Natural killer cell treated with Interleukin-12 subunit alpha and Interleukin-12 subunit beta and Interleukin-15 and Interleukin-18, amount 100 ng/mL, for 72 hours (primary cell): Measurements from ENCODE around the gene TUBB4A. TPM values are rescaled to one million over a fixed set of nuclear protein-coding genes. Genes with fewer than 3 reads are reported as not detected.
"Not testable (repeated sequence)": the region's sequence is repeated elsewhere in the genome, so short reads cannot be mapped to it uniquely, and the experiment has no call there.

Source experiments
- ATAC-seq, 2 donors: fragments of 150-1000 bp; cut with Tn5 transposase in 1 of 2; sonication (Bioruptor Pico), chemical (Tn5 transposase) in 1 of 2; 2 replicates each; pipeline ENCODE4 v1.10.0; 2021
- DNase-seq: peaks from one replicate; pipeline ENCODE4 v3.0.0; 2022; ENCODE audit warnings: low spot score
- H3K27ac Mint-ChIP-seq, 2 donors: 1 replicate in 1 of 2; 2 replicates in 1 of 2; pipeline ENCODE4 v1.8.0; 2022; ENCODE audit warnings: mixed read lengths in 2 of 2, mild to moderate bottlenecking in 1 of 2, moderate library complexity in 1 of 2
- H3K27me3 Mint-ChIP-seq, 2 donors: 1 replicate in 1 of 2; 2 replicates in 1 of 2; pipeline ENCODE4 v1.8.0; 2022; ENCODE audit warnings: mixed read lengths in 2 of 2
- H3K36me3 Mint-ChIP-seq: one replicate; pipeline ENCODE4 v1.8.0; 2022; ENCODE audit warnings: mixed read lengths
- H3K4me1 Mint-ChIP-seq, 2 donors: 1 replicate in 1 of 2; 2 replicates in 1 of 2; pipeline ENCODE4 v1.8.0; 2022; ENCODE audit warnings: low read depth in 2 of 2, mixed read lengths in 2 of 2, mild to moderate bottlenecking in 1 of 2
- H3K4me3 Mint-ChIP-seq: one replicate; pipeline ENCODE4 v1.8.0; 2022; ENCODE audit warnings: mixed read lengths
- H3K9me3 Mint-ChIP-seq: 2 replicates; pipeline ENCODE4 v1.8.0; 2022; ENCODE audit warnings: mixed read lengths
- total RNA-seq, 2 donors: library from RNA; stranded (reverse); gene quantifications; one replicate each; pipeline ENCODE4 v1.2.3, GENCODE V29; 2022

TUBB4A gene
- total RNA-seq, 2 donors from 2014 or later, result 1.4 to 3.2 TPM

- no peaks in the 10 kb centered on the region for H3K9me3 Mint-ChIP-seq
- no peaks in the 10 kb centered on the region for H3K27me3 Mint-ChIP-seq
- peaks cover 31 to 39% of the 10 kb centered on the region in 2 donors for H3K4me1 Mint-ChIP-seq
- H3K27ac Mint-ChIP-seq, result peak overlapping the region; percentile 52 to 82
- ATAC-seq, result peak; percentile 88 to 89
- peak; percentile 93 for DNase-seq
- peak overlapping the region; percentile 94 for H3K4me3 Mint-ChIP-seq
- no peaks in the 10 kb centered on the region for H3K36me3 Mint-ChIP-seq
Measured at GRCh38 chr19:6516659-6517291, 14.7 kb upstream of the TUBB4A start.

- ATAC-seq (peak; percentile 82 to 88), DNase-seq (peak; percentile 87)
- peak overlapping the region; percentile 52 to 79 for H3K27ac Mint-ChIP-seq
- H3K36me3 Mint-ChIP-seq, result no peaks in the 10 kb centered on the region
- no peaks in the 10 kb centered on the region for H3K27me3 Mint-ChIP-seq
- peaks cover 30 to 38% of the 10 kb centered on the region in 2 donors for H3K4me1 Mint-ChIP-seq
- H3K4me3 Mint-ChIP-seq, result peak overlapping the region; percentile 94
- H3K9me3 Mint-ChIP-seq, result no peaks in the 10 kb centered on the region
Measured at GRCh38 chr19:6516018-6516658, 14.0 kb upstream of the TUBB4A start.

- ATAC-seq, result no peak
- Mint-ChIP-seq H3K27ac (peak overlapping the region in 1 of 2 donors; percentile 52), H3K4me3 (peak overlapping the region; percentile 94), H3K9me3 (no peaks in the 10 kb centered on the region), H3K27me3 (no peaks in the 10 kb centered on the region), H3K4me1 (peaks cover 30 to 35% of the 10 kb centered on the region in 2 donors), H3K36me3 (no peaks in the 10 kb centered on the region)
- DNase-seq, result no peak
Measured at GRCh38 chr19:6514926-6515544, 12.9 kb upstream of the TUBB4A start.

- no peak for DNase-seq
- no peak for ATAC-seq
- Mint-ChIP-seq H3K27me3 (no peaks in the 10 kb centered on the region), H3K4me1 (peaks cover 28 to 30% of the 10 kb centered on the region in 2 donors), H3K4me3 (no peak overlapping the region), H3K27ac (no peak overlapping the region), H3K36me3 (no peaks in the 10 kb centered on the region), H3K9me3 (no peaks in the 10 kb centered on the region)
Measured at GRCh38 chr19:6514089-6514488, 12.0 kb upstream of the TUBB4A start.

GRCh38 chr19:6510618-6511017, 8.5 kb upstream of the TUBB4A start:
- H3K36me3 Mint-ChIP-seq, result no peaks in the 10 kb centered on the region
- peaks cover 0 to 3% of the 10 kb centered on the region in 2 donors for H3K4me1 Mint-ChIP-seq
- no peak overlapping the region for H3K4me3 Mint-ChIP-seq
- H3K27me3 Mint-ChIP-seq, result no peaks in the 10 kb centered on the region
- ATAC-seq (no peak), DNase-seq (no peak)
- H3K27ac Mint-ChIP-seq, result no peak overlapping the region
- H3K9me3 Mint-ChIP-seq, result no peaks in the 10 kb centered on the region

- peaks cover 4 to 8% of the 10 kb centered on the region in 2 donors for H3K4me1 Mint-ChIP-seq
- no peak overlapping the region for H3K4me3 Mint-ChIP-seq
- no peaks in the 10 kb centered on the region for H3K9me3 Mint-ChIP-seq
- ATAC-seq, result no peak
- DNase-seq, result no peak
- H3K27ac Mint-ChIP-seq, result no peak overlapping the region
- no peaks in the 10 kb centered on the region for H3K36me3 Mint-ChIP-seq
- H3K27me3 Mint-ChIP-seq, result no peaks in the 10 kb centered on the region
Measured at GRCh38 chr19:6509118-6509971, 7.2 kb upstream of the TUBB4A start.

GRCh38 chr19:6508028-6508771, 6.1 kb upstream of the TUBB4A start:
- not testable (repeated sequence) for H3K9me3 Mint-ChIP-seq, DNase-seq, H3K27ac Mint-ChIP-seq, H3K4me3 Mint-ChIP-seq, ATAC-seq, H3K36me3 Mint-ChIP-seq, H3K27me3 Mint-ChIP-seq, H3K4me1 Mint-ChIP-seq

- DNase-seq (no peak), ATAC-seq (no peak)
- no peak overlapping the region for H3K27ac Mint-ChIP-seq
- peak overlapping the region; percentile 30 for H3K4me3 Mint-ChIP-seq
- H3K4me1 Mint-ChIP-seq, result peaks cover 4 to 11% of the 10 kb centered on the region in 2 donors
- no peaks in the 10 kb centered on the region for H3K9me3 Mint-ChIP-seq
- no peaks in the 10 kb centered on the region for H3K36me3 Mint-ChIP-seq
- H3K27me3 Mint-ChIP-seq, result peaks cover 0 to 5% of the 10 kb centered on the region in 2 donors
Measured at GRCh38 chr19:6503407-6504201, 1.5 kb upstream of the TUBB4A start.

- peaks cover 0 to 5% of the 10 kb centered on the region in 2 donors for H3K27me3 Mint-ChIP-seq
- H3K9me3 Mint-ChIP-seq, result no peaks in the 10 kb centered on the region
- H3K4me1 Mint-ChIP-seq, result peaks cover 4 to 11% of the 10 kb centered on the region in 2 donors
- H3K36me3 Mint-ChIP-seq, result no peaks in the 10 kb centered on the region
- peak overlapping the region; percentile 38 for H3K4me3 Mint-ChIP-seq
- no peak overlapping the region for H3K27ac Mint-ChIP-seq
- DNase-seq (no peak), ATAC-seq (no peak)
Measured at GRCh38 chr19:6500837-6501739, 1.0 kb downstream of the TUBB4A start.

- H3K27me3 Mint-ChIP-seq, result peaks cover 0 to 5% of the 10 kb centered on the region in 2 donors
- peaks cover 0 to 4% of the 10 kb centered on the region in 2 donors for H3K4me1 Mint-ChIP-seq
- H3K9me3 Mint-ChIP-seq, result no peaks in the 10 kb centered on the region
- no peak overlapping the region for H3K27ac Mint-ChIP-seq
- H3K4me3 Mint-ChIP-seq, result no peak overlapping the region
- ATAC-seq (no peak), DNase-seq (no peak)
- no peaks in the 10 kb centered on the region for H3K36me3 Mint-ChIP-seq
Measured at GRCh38 chr19:6499052-6499790, 2.9 kb downstream of the TUBB4A start.

GRCh38 chr19:6498294-6499036, 3.6 kb downstream of the TUBB4A start:
- no peak overlapping the region for H3K4me3 Mint-ChIP-seq
- H3K4me1 Mint-ChIP-seq, result peaks cover 0 to 4% of the 10 kb centered on the region in 2 donors
- DNase-seq (no peak), ATAC-seq (peak in 1 of 2 donors; percentile 52)
- H3K27ac Mint-ChIP-seq, result no peak overlapping the region
- peaks cover 0 to 5% of the 10 kb centered on the region in 2 donors for H3K27me3 Mint-ChIP-seq
- H3K9me3 Mint-ChIP-seq, result no peaks in the 10 kb centered on the region
- no peaks in the 10 kb centered on the region for H3K36me3 Mint-ChIP-seq
